ENCODE measurements around the gene GRID1. TPM values are rescaled to one million over a fixed set of nuclear protein-coding genes. Genes with fewer than 3 reads are reported as not detected.

GRID1 gene
- polyA plus RNA-seq, 1 of the 3 experiments (the other 2 are of a cell fraction): 0.13 TPM

DNA sequence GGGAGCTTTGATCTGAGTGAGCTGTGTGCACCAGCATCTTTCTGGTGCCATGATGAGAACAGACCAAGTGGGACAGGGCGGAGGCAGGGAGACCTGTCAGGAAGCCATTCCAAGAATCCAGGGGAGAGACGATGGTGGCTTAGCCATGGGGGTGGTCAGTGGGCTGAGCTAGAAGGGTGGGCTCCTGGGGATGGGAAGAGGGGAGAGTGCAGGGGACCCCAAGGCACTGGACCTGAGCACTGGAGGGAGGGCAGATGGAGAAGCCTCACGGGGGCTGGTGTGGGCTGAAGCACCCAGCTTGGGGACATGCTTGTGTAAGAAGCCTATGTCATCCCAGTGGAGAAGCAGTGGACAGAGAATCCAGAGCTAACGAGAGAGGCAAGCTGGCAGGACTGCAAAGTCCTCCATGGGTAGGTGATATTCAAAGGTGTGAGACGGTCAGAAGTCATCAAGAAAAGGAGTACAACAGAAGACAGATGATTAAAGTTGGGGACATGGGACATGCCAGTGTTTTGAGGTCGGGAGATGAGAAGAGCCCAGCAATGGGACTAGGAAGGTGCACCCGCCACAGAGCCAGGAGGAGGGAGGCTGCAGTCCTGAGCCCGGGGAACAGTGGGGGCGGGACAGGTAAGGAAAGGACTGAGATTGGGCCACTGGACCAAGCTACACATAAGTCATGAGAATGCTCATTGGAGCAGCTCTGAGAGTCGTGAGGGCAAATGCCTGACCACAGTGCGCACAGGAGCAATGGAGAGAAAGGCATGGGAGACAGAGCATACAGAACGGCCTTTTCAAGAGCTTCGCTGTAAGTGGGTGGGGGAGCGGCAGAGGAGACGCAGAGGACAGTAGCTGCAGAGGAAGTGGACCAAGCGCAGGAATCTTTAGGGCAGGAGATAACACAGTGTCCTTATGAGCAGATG lies 72.0 kb downstream of the GRID1 start:
- WGBS (ENCODE audit: low lambda C conversion rate): 48% methylated on average over 16 of the region's 16 CpGs

DNA sequence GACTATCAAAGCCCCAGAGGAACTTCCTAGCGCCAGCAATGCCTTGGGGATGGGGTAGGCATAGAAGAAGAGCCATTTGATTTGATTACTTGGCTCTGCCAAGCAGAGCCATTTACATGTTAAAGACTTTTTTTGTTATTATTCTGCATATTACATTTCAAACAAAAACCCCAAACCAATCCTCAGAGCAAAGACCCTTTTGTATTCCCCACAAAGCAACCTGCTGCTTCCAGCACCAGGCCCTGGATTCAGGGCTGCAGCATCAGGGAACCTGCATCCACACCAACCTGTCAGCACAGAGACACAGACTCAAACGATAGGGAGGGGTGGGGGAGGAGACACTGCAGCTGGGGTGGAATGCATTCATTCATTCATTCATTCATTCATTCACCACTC lies 73.2 kb downstream of the GRID1 start:
- ChIA-PET CTCF (interaction anchor here (1.2 to 1.5 kb wide), 3 partner anchors 32 to 62 kb away, joined by 3 to 7 read pairs (median 3); no protein-coding TSS in a partner anchor), POLR2A (no interaction called here)
- TF ChIP-seq MEF2A (IDR thresholded peaks at IDR 0.05; ENCODE audit: borderline replicate concordance, low read depth) (no peak), SMC3 (IDR thresholded peaks at IDR 0.05; ENCODE audit: low read depth, low read length) (no peak)
- TF ChIP-seq, protein P1, sequence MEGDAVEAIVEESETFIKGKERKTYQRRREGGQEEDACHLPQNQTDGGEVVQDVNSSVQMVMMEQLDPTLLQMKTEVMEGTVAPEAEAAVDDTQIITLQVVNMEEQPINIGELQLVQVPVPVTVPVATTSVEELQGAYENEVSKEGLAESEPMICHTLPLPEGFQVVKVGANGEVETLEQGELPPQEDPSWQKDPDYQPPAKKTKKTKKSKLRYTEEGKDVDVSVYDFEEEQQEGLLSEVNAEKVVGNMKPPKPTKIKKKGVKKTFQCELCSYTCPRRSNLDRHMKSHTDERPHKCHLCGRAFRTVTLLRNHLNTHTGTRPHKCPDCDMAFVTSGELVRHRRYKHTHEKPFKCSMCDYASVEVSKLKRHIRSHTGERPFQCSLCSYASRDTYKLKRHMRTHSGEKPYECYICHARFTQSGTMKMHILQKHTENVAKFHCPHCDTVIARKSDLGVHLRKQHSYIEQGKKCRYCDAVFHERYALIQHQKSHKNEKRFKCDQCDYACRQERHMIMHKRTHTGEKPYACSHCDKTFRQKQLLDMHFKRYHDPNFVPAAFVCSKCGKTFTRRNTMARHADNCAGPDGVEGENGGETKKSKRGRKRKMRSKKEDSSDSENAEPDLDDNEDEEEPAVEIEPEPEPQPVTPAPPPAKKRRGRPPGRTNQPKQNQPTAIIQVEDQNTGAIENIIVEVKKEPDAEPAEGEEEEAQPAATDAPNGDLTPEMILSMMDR (IDR thresholded peaks at IDR 0.05): no peak
- TF ChIP-seq, protein P2, sequence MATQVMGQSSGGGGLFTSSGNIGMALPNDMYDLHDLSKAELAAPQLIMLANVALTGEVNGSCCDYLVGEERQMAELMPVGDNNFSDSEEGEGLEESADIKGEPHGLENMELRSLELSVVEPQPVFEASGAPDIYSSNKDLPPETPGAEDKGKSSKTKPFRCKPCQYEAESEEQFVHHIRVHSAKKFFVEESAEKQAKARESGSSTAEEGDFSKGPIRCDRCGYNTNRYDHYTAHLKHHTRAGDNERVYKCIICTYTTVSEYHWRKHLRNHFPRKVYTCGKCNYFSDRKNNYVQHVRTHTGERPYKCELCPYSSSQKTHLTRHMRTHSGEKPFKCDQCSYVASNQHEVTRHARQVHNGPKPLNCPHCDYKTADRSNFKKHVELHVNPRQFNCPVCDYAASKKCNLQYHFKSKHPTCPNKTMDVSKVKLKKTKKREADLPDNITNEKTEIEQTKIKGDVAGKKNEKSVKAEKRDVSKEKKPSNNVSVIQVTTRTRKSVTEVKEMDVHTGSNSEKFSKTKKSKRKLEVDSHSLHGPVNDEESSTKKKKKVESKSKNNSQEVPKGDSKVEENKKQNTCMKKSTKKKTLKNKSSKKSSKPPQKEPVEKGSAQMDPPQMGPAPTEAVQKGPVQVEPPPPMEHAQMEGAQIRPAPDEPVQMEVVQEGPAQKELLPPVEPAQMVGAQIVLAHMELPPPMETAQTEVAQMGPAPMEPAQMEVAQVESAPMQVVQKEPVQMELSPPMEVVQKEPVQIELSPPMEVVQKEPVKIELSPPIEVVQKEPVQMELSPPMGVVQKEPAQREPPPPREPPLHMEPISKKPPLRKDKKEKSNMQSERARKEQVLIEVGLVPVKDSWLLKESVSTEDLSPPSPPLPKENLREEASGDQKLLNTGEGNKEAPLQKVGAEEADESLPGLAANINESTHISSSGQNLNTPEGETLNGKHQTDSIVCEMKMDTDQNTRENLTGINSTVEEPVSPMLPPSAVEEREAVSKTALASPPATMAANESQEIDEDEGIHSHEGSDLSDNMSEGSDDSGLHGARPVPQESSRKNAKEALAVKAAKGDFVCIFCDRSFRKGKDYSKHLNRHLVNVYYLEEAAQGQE (IDR thresholded peaks at IDR 0.05; ENCODE audit: low read depth, low read length): no peak
- H2AFZ ChIP-seq (ENCODE audit: low read depth): no peak overlapping the region
- no peaks in the 10 kb centered on the region for H4K20me1 ChIP-seq (ENCODE audit: insufficient read depth)
- H3K9ac ChIP-seq: no peak overlapping the region
- H3F3A ChIP-seq (replicated peaks; ENCODE audit: insufficient read depth): no peaks in the 10 kb centered on the region
- no peak overlapping the region for H3K4me3 ChIP-seq (ENCODE audit: low read depth in 2 of 2, low read length in 1 of 2)
- DNase-seq: peak; percentile 14
- H3K27ac ChIP-seq (ENCODE audit: low read depth in 2 of 2, low read length in 1 of 2): no peak overlapping the region
- no peaks in the 10 kb centered on the region for H3K36me3 ChIP-seq (replicated peaks in 1 of 2; ENCODE audit: control insufficient read depth in 1 of 2, insufficient read depth in 2 of 2, low read length in 1 of 2)
- no peaks in the 10 kb centered on the region for H3K9me3 ChIP-seq
- WGBS (ENCODE audit: low lambda C conversion rate): 25% methylated on average over 2 of the region's 2 CpGs
- no peak overlapping the region for H3K4me2 ChIP-seq
- H3K79me2 ChIP-seq (ENCODE audit: insufficient read depth): no peaks in the 10 kb centered on the region
- no peaks in the 10 kb centered on the region for H3K27me3 ChIP-seq (ENCODE audit: insufficient read depth)
- no peaks in the 10 kb centered on the region for H3K9me2 ChIP-seq
- peaks cover 0 to 15% of the 10 kb centered on the region in 2 experiments; a peak in 1 of 4 replicates for H3K4me1 ChIP-seq (ENCODE audit: control insufficient read depth in 1 of 2, insufficient read depth in 2 of 2, low read depth in 1 of 2, low read length in 1 of 2)

More for the DNA sequence above, 72.0 kb downstream of the GRID1 start:
- Histone ChIP-seq H3K27me3 (ENCODE audit: insufficient read depth) (no peaks in the 10 kb centered on the region), H3K4me3 (ENCODE audit: low read depth in 2 of 2, low read length in 1 of 2) (no peak overlapping the region), H4K20me1 (ENCODE audit: insufficient read depth) (no peaks in the 10 kb centered on the region), H3K79me2 (ENCODE audit: insufficient read depth) (no peaks in the 10 kb centered on the region), H3F3A (replicated peaks; ENCODE audit: insufficient read depth) (no peaks in the 10 kb centered on the region), H3K9me3 (no peaks in the 10 kb centered on the region), H3K9ac (no peak overlapping the region), H3K4me1 (ENCODE audit: control insufficient read depth in 1 of 2, insufficient read depth in 2 of 2, low read depth in 1 of 2, low read length in 1 of 2) (peaks cover 0 to 15% of the 10 kb centered on the region in 2 experiments; a peak in 1 of 4 replicates), H3K36me3 (replicated peaks in 1 of 2; ENCODE audit: control insufficient read depth in 1 of 2, insufficient read depth in 2 of 2, low read length in 1 of 2) (no peaks in the 10 kb centered on the region), H3K4me2 (no peak overlapping the region), H3K27ac (ENCODE audit: low read depth in 2 of 2, low read length in 1 of 2) (no peak overlapping the region), H3K9me2 (no peaks in the 10 kb centered on the region), H2AFZ (ENCODE audit: low read depth) (no peak overlapping the region)
- ChIA-PET POLR2A (no interaction called here), CTCF (interaction anchor here (1.0 to 1.5 kb wide), 2 partner anchors 10 to 33 kb away, joined by 3 to 7 read pairs; no protein-coding TSS in a partner anchor)
- TF ChIP-seq CHD2 (IDR thresholded peaks at IDR 0.05; ENCODE audit: low read length, partially characterized antibody): no peak
- DNase-seq: peak; percentile 4
